Right lobe of liver (tissue), 6 donors: ENCODE measurements around the gene DNAH8. TPM values are rescaled to one million over a fixed set of nuclear protein-coding genes. Genes with fewer than 3 reads are reported as not detected.
A peak's percentile ranks its signal among the peaks of the same experiment; 100 is the strongest.

Source experiments
- ATAC-seq, 4 donors: fragments of 200-7000 bp; cut with Tn5 transposase; one replicate each; pipeline ENCODE4 v1.9.1; 2020; ENCODE audit warnings: mild to moderate bottlenecking in 4 of 4, moderate library complexity in 4 of 4
- DNase-seq, 3 donors: peaks; one replicate each; pipeline ENCODE4 v3.0.0-alpha.2; 2020
- H3K27ac ChIP-seq, 3 donors: fragments of 200-600 bp; one replicate each; pipeline ENCODE4 v1.8.0; 2022
- H3K27me3 ChIP-seq, 2 donors: fragments of 200-600 bp; one replicate each; pipeline ENCODE4 v1.8.0; 2022
- H3K36me3 ChIP-seq, 4 donors: fragments of 200-600 bp; sonication (generic) in 1 of 4; one replicate each; pipeline versions ENCODE4 v1.5.1 to v1.8.0; 2017 to 2022; ENCODE audit warnings: control low read depth in 1 of 4
- H3K4me1 ChIP-seq, 4 donors: fragments of 200-600 bp; sonication (generic) in 1 of 4; one replicate each; pipeline versions ENCODE4 v1.5.1 to v1.8.0; 2017 to 2022; ENCODE audit warnings: control low read depth in 1 of 4
- H3K4me3 ChIP-seq, 3 donors: fragments of 200-600 bp; one replicate each; pipeline ENCODE4 v1.8.0; 2022
- H3K9me3 ChIP-seq, 4 donors: fragments of 200-600 bp; sonication (generic) in 1 of 4; one replicate each; pipeline versions ENCODE4 v1.5.1 to v1.8.0; 2017 to 2022; ENCODE audit warnings: control low read depth in 1 of 4
- CTCF ChIP-seq, 4 donors: fragments of 200-600 bp in 3 of 4; fragments of 450-650 bp in 1 of 4; IDR thresholded peaks; one replicate each; pipeline versions ENCODE4 v1.5.1 to v1.8.0; 2016 to 2022; ENCODE audit warnings: antibody characterized with exemption in 4 of 4, mild to moderate bottlenecking in 2 of 4
- POLR2A ChIP-seq: fragments of 450-650 bp; IDR thresholded peaks from one replicate; pipeline ENCODE4 v1.6.1; 2017; ENCODE audit warnings: antibody characterized with exemption, mild to moderate bottlenecking
- WGBS: methylation state at CpG from one replicate; pipeline ENCODE4 v1.1.6; 2018; ENCODE audit warnings: low coverage, low lambda C conversion rate; ENCODE audit not compliant: insufficient coverage; ENCODE audit errors: missing lambda C conversion rate; 5-methylcytosine and 5-hydroxymethylcytosine counted together
- intact Hi-C, 2 donors: fragments of 100-400 bp; cut with DNase I; formaldehyde crosslinking; loops; one replicate each; pipeline versions ENCODE4 v1.11.2 to v1.14.1; 2022
- total RNA-seq, 6 experiments: library from RNA; depleted of rRNA in 2 of 6; stranded (reverse); fragments of >200 nt in 2 of 6; fragmentation: NEBNext Ultra II Directional in 3 of 6; extraction: Animal tissue kit (Norgen Biotek cat#: 25700) in 3 of 6; gene quantifications; one replicate each; pipeline versions ENCODE4 v1.1.0 to v1.2.4, GENCODE V29; 2016 to 2023
- donor health status: DM: no; HTN: yes; CAD: no.
- donor health status: DM: no; HTN: no; CAD: no.
- donor health status: DM: no; HTN: no; CAD: no.
- donor health status: DM: no; HTN: yes; CAD: no.
- donor health status: DM: no; HTN: yes; CAD: no.

DNAH8 gene
- total RNA-seq, 6 experiments from 2014 or later: 0.02 TPM; not detected in 5

GRCh38 chr6:38681850-38682249 lies 33.3 kb upstream of the DNAH8 start:
- Histone ChIP-seq H3K27ac (no peak overlapping the region), H3K36me3 (peaks cover 0 to 23% (median under 1%) of the 10 kb centered on the region in 4 donors), H3K27me3 (no peaks in the 10 kb centered on the region), H3K4me1 (peaks cover 0 to 12% (median 5%) of the 10 kb centered on the region in 4 donors), H3K4me3 (no peak overlapping the region), H3K9me3 (no peaks in the 10 kb centered on the region)
- ATAC-seq (no peak), DNase-seq (no peak)
- WGBS: 96% methylated on average over 2 of the region's 2 CpGs
- no peak for TF ChIP-seq CTCF (IDR thresholded peaks at IDR 0.05)
- intact Hi-C loops: no loop called here

GRCh38 chr6:38684237-38684636 lies 30.9 kb upstream of the DNAH8 start:
- Histone ChIP-seq H3K4me3 (no peak overlapping the region), H3K9me3 (no peaks in the 10 kb centered on the region), H3K27me3 (no peaks in the 10 kb centered on the region), H3K27ac (no peak overlapping the region), H3K36me3 (peaks cover 0 to 21% (median under 1%) of the 10 kb centered on the region in 4 donors), H3K4me1 (peaks cover 0 to 32% (median 15%) of the 10 kb centered on the region in 4 donors)
- DNase-seq (no peak), ATAC-seq (no peak)
- intact Hi-C loops: no loop called here
- TF ChIP-seq POLR2A (no peak), CTCF (IDR thresholded peaks at IDR 0.05) (no peak)
- WGBS: 89% methylated on average over 1 of the region's 1 CpG

- no peaks in the 10 kb centered on the region for H3K9me3 ChIP-seq
- TF ChIP-seq CTCF (IDR thresholded peaks at IDR 0.05) (no peak), POLR2A (no peak)
- no peak overlapping the region for H3K27ac ChIP-seq
- no peak overlapping the region for H3K4me3 ChIP-seq
- H3K36me3 ChIP-seq: peaks cover 0 to 21% (median under 1%) of the 10 kb centered on the region in 4 donors
- peaks cover 0 to 35% (median 15%) of the 10 kb centered on the region in 4 donors for H3K4me1 ChIP-seq
- ATAC-seq: no peak
- H3K27me3 ChIP-seq: no peaks in the 10 kb centered on the region
- DNase-seq: no peak
- intact Hi-C loops: no loop called here
- 79% methylated on average over 3 of the region's 3 CpGs for WGBS
These were observed 30.2 kb upstream of the DNAH8 start for GRCh38 chr6:38684904-38685303.

GRCh38 chr6:38686270-38687042 lies 28.7 kb upstream of the DNAH8 start:
- peaks cover 0 to 35% (median 15%) of the 10 kb centered on the region in 4 donors for H3K4me1 ChIP-seq
- H3K36me3 ChIP-seq: peaks cover 0 to 20% (median under 1%) of the 10 kb centered on the region in 4 donors
- DNase-seq (no peak), ATAC-seq (peak in 1 of 4 donors; percentile 40)
- H3K4me3 ChIP-seq: no peak overlapping the region
- no peaks in the 10 kb centered on the region for H3K27me3 ChIP-seq
- WGBS: 64% methylated on average over 4 of the region's 4 CpGs
- peak overlapping the region in 2 of 3 donors; percentile 18 to 74 for H3K27ac ChIP-seq
- TF ChIP-seq POLR2A: no peak
- no peak for TF ChIP-seq CTCF (IDR thresholded peaks at IDR 0.05)
- H3K9me3 ChIP-seq: no peaks in the 10 kb centered on the region
- intact Hi-C loops: no loop called here
